Endothelial cell of umbilical vein (primary cell): ENCODE results near the gene MOCOS. TPM values are rescaled to one million over a fixed set of nuclear protein-coding genes. Genes with fewer than 3 reads are reported as not detected.

Experiments
- BruUV-seq: library from RNA; stranded (reverse); fragments of 400-500 nt; replicated peaks from 2 replicates; lab custom pipeline; 2021; lab: Mats Ljungman, UMichigan
- CTCF ChIA-PET: fragments of 300-600, 350-600 bp; sonication (Branson Sonifier 250); formaldehyde crosslinking; loops from one replicate; lab custom pipeline; 2021; ENCODE audit warnings: antibody characterized with exemption, inconsistent platforms; lab: Charles Lee
- POLR2A ChIA-PET: fragments of 300-600, 350-600 bp; sonication (Branson Sonifier 250); formaldehyde crosslinking; loops from one replicate; lab custom pipeline; 2021; ENCODE audit warnings: antibody characterized with exemption, inconsistent platforms; lab: Charles Lee
- DNase-seq: peaks from one replicate; pipeline ENCODE4 v3.0.0-alpha.2; 2011; ENCODE audit warnings: low read depth, low spot score
- FAIRE-seq: peaks from 2 replicates; lab custom pipeline; 2011; peaks lifted over from hg19 to GRCh38; lab: Jason Lieb, UNC
- H2AFZ ChIP-seq: 2 replicates; pipeline ENCODE4 v1.6.0; 2012; ENCODE audit warnings: low read depth, low read length, control low read depth, inconsistent platforms
- H3K27ac ChIP-seq: 2 replicates; pipeline ENCODE4 v1.5.1; 2011; ENCODE audit warnings: low read depth, mild to moderate bottlenecking, control low read depth, low read length, moderate library complexity; ENCODE audit not compliant: insufficient read depth
- H3K27me3 ChIP-seq, 2 experiments: 2 replicates each; pipeline versions ENCODE4 v1.6.0 to v1.6.1; 2011; ENCODE audit warnings: low read length in 2 of 2, mixed read lengths in 1 of 2; ENCODE audit not compliant: control insufficient read depth in 2 of 2, insufficient read depth in 2 of 2
- H3K36me3 ChIP-seq, 2 experiments: 2 replicates in 1 of 2; 3 replicates in 1 of 2; pipeline ENCODE4 v1.5.1; 2011; ENCODE audit warnings: low read length in 2 of 2, mild to moderate bottlenecking in 1 of 2, moderate library complexity in 1 of 2; ENCODE audit not compliant: control insufficient read depth in 2 of 2, insufficient read depth in 2 of 2; ENCODE audit errors: extremely low read depth in 1 of 2
- H3K4me1 ChIP-seq: 3 replicates; pipeline ENCODE4 v1.5.1; 2011; ENCODE audit warnings: mild to moderate bottlenecking, low read length; ENCODE audit not compliant: control insufficient read depth, insufficient read depth; ENCODE audit errors: extremely low read depth
- H3K4me2 ChIP-seq: 2 replicates; pipeline ENCODE4 v1.6.1; 2011; ENCODE audit warnings: low read length, control low read depth, mixed read lengths; ENCODE audit not compliant: insufficient read depth
- H3K4me3 ChIP-seq, 3 experiments: fragments of 200-600 bp in 1 of 3; sonication (generic), shearing (Covaris generic) in 1 of 3; replicated peaks in 1 of 3; 2 replicates each; pipeline ENCODE4 v1.5.1; 2011 to 2016; ENCODE audit warnings: control low read depth in 3 of 3, low read length in 3 of 3, mild to moderate bottlenecking in 2 of 3, inconsistent platforms in 1 of 3, low read depth in 1 of 3, moderate library complexity in 1 of 3; ENCODE audit not compliant: insufficient read depth in 1 of 3
- H3K79me2 ChIP-seq: 2 replicates; pipeline ENCODE4 v1.6.0; 2012; ENCODE audit warnings: low read length, inconsistent platforms; ENCODE audit not compliant: control insufficient read depth, insufficient read depth
- H3K9ac ChIP-seq: replicated peaks from 2 replicates; pipeline ENCODE3; 2011; ENCODE audit warnings: low read length, control low read depth; ENCODE audit not compliant: insufficient read depth; ENCODE audit errors: extremely low read depth
- H3K9me1 ChIP-seq: replicated peaks from 3 replicates; pipeline ENCODE4 v1.6.0; 2011; ENCODE audit warnings: mild to moderate bottlenecking, low read length; ENCODE audit not compliant: control insufficient read depth, insufficient read depth; ENCODE audit errors: extremely low read depth
- H3K9me3 ChIP-seq: replicated peaks from 2 replicates; pipeline ENCODE4 v1.5.1; 2012; ENCODE audit warnings: low read length, inconsistent platforms; ENCODE audit not compliant: control insufficient read depth, insufficient read depth
- H4K20me1 ChIP-seq: replicated peaks from 2 replicates; pipeline ENCODE3; 2011; ENCODE audit warnings: mild to moderate bottlenecking, low read length; ENCODE audit not compliant: control insufficient read depth, insufficient read depth; ENCODE audit errors: extremely low read depth
- EZH2 ChIP-seq: IDR thresholded peaks from 2 replicates; pipeline ENCODE4 v1.6.1; 2012; ENCODE audit warnings: borderline replicate concordance, low read depth, mild to moderate bottlenecking, moderate library complexity, low read length, inconsistent platforms; ENCODE audit not compliant: severe bottlenecking
- FOS ChIP-seq: IDR thresholded peaks from 2 replicates; pipeline ENCODE4 v1.6.1; 2011; ENCODE audit warnings: mild to moderate bottlenecking, low read length, moderate library complexity, borderline replicate concordance; ENCODE audit not compliant: insufficient read depth
- GATA2 ChIP-seq: IDR thresholded peaks from 2 replicates; pipeline ENCODE4 v1.7.0; 2011; ENCODE audit warnings: low read depth, mild to moderate bottlenecking, moderate library complexity, mixed read lengths, low read length; ENCODE audit not compliant: insufficient read length, insufficient read depth
- JUN ChIP-seq: IDR thresholded peaks from 2 replicates; pipeline ENCODE4 v1.6.1; 2011; ENCODE audit warnings: borderline replicate concordance, low read depth; ENCODE audit not compliant: insufficient read length, insufficient read depth
- MYC ChIP-seq: IDR thresholded peaks from one replicate; pipeline ENCODE4 v1.6.1; 2011; ENCODE audit warnings: mild to moderate bottlenecking, low read depth, low read length
- POLR2A ChIP-seq: IDR thresholded peaks from 2 replicates; pipeline ENCODE4 v1.6.1; 2012; ENCODE audit warnings: low read depth, mild to moderate bottlenecking, control low read depth, low read length
- POLR2AphosphoS5 ChIP-seq: IDR thresholded peaks from 2 replicates; pipeline ENCODE4 v1.6.1; 2012; ENCODE audit warnings: low read depth, mild to moderate bottlenecking, control low read depth, low read length, moderate library complexity; ENCODE audit not compliant: insufficient read depth
- dilution Hi-C: fragments of 300-500 bp; cut with MboI; formaldehyde crosslinking; loops from one replicate; pipeline ENCODE4 v1.15.0; 2019; ENCODE audit warnings: low sequenced_read_pairs; ENCODE audit not compliant: extremely low pct_ligation_motif_present
- intact Hi-C: fragments of 100-400 bp; cut with micrococcal nuclease; formaldehyde crosslinking; loops from one replicate; pipeline ENCODE4 v1.10.0; 2022
- polyA plus RNA-seq, 4 experiments: library from polyadenylated mRNA; depleted of rRNA in 3 of 4; stranded (reverse) in 3 of 4; unstranded in 1 of 4; fragments of >200 nt; gene quantifications; 2 replicates each; pipeline versions ENCODE4 v1.2.1 to v1.2.3, GENCODE V29; 2011 to 2012; ENCODE audit warnings: missing spikeins in 1 of 4
- total RNA-seq: library from RNA; stranded (reverse); gene quantifications from 2 replicates; pipeline ENCODE4 v1.2.3, GENCODE V29; 2021
- TF ChIP-seq, protein P1 (sequence below): IDR thresholded peaks from 2 replicates; pipeline ENCODE4 v1.6.1; 2011; ENCODE audit not compliant: insufficient read depth, insufficient read length
- TF ChIP-seq, protein P2 (sequence below), 2 donors: IDR thresholded peaks; 1 replicate in 1 of 2; 2 replicates in 1 of 2; pipeline ENCODE4 v1.5.1; 2011; ENCODE audit warnings: low read length in 2 of 2, mild to moderate bottlenecking in 2 of 2, moderate library complexity in 2 of 2, control low read depth in 1 of 2, inconsistent platforms in 1 of 2, low read depth in 1 of 2; ENCODE audit not compliant: insufficient read depth in 1 of 2; ENCODE audit errors: extremely low read depth in 1 of 2

The MOCOS gene
- total and polyA plus RNA-seq, 2 donors (not counting 3 experiments of a cell fraction or from before 2014, with no cell fraction given), result 0.18 to 0.88 TPM

GRCh38 chr18:36181441-36181840 lies 5.9 kb upstream of the MOCOS start:
- Histone ChIP-seq H3K27ac (no peak overlapping the region), H2AFZ (no peak overlapping the region), H3K36me3 (no peaks in the 10 kb centered on the region)

GRCh38 chr18:36181898-36182506 lies 5.3 kb upstream of the MOCOS start:
- TF ChIP-seq GATA2, result no peak
- TF ChIP-seq POLR2A, result no peak
- no peak for TF ChIP-seq EZH2
- TF ChIP-seq POLR2AphosphoS5, result no peak
- TF ChIP-seq, protein P1, sequence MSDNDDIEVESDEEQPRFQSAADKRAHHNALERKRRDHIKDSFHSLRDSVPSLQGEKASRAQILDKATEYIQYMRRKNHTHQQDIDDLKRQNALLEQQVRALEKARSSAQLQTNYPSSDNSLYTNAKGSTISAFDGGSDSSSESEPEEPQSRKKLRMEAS, result no peak
- no peak for TF ChIP-seq FOS
- TF ChIP-seq, protein P2, sequence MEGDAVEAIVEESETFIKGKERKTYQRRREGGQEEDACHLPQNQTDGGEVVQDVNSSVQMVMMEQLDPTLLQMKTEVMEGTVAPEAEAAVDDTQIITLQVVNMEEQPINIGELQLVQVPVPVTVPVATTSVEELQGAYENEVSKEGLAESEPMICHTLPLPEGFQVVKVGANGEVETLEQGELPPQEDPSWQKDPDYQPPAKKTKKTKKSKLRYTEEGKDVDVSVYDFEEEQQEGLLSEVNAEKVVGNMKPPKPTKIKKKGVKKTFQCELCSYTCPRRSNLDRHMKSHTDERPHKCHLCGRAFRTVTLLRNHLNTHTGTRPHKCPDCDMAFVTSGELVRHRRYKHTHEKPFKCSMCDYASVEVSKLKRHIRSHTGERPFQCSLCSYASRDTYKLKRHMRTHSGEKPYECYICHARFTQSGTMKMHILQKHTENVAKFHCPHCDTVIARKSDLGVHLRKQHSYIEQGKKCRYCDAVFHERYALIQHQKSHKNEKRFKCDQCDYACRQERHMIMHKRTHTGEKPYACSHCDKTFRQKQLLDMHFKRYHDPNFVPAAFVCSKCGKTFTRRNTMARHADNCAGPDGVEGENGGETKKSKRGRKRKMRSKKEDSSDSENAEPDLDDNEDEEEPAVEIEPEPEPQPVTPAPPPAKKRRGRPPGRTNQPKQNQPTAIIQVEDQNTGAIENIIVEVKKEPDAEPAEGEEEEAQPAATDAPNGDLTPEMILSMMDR (IDR thresholded peaks at IDR 0.05; ENCODE audit: extremely low read depth in 1 of 2, insufficient read depth in 1 of 2, low read depth in 1 of 2, low read length in 2 of 2), result no peak
- no peak for TF ChIP-seq JUN
- no peak for TF ChIP-seq MYC
- BruUV-seq, result no TSS peak
- H3K9me3 ChIP-seq, result no peaks in the 10 kb centered on the region
- no peak overlapping the region for H2AFZ ChIP-seq
- no peaks in the 10 kb centered on the region for H4K20me1 ChIP-seq
- intact Hi-C loops, result no loop called here
- ChIA-PET POLR2A (no interaction called here), CTCF (interaction anchor here (1.4 kb wide), 1 partner anchor 19 kb away, joined by 3 read pairs; no protein-coding TSS in a partner anchor)
- H3K79me2 ChIP-seq, result no peaks in the 10 kb centered on the region
- dilution Hi-C loops, result no loop called here
- no peak overlapping the region for H3K27ac ChIP-seq
- H3K36me3 ChIP-seq, result no peaks in the 10 kb centered on the region
- H3K9ac ChIP-seq, result no peak overlapping the region
- H3K4me3 ChIP-seq, result no peak overlapping the region
- H3K27me3 ChIP-seq, result no peaks in the 10 kb centered on the region
- peaks cover 13% of the 10 kb centered on the region for H3K4me1 ChIP-seq
- DNase-seq, result no peak
- H3K9me1 ChIP-seq, result no peaks in the 10 kb centered on the region
- no peak for FAIRE-seq
- no peak overlapping the region for H3K4me2 ChIP-seq

More at GRCh38 chr18:36181441-36181840, 5.9 kb upstream of the MOCOS start:
- Histone ChIP-seq H3K4me3 (no peak overlapping the region), H3K79me2 (no peaks in the 10 kb centered on the region), H3K27me3 (no peaks in the 10 kb centered on the region), H3K4me1 (peaks cover 17% of the 10 kb centered on the region), H3K4me2 (no peak overlapping the region), H3K9me3 (no peaks in the 10 kb centered on the region), H3K9me1 (no peaks in the 10 kb centered on the region), H4K20me1 (no peaks in the 10 kb centered on the region), H3K9ac (no peak overlapping the region)
- TF ChIP-seq POLR2A (no peak), JUN (no peak), GATA2 (no peak)
- TF ChIP-seq, protein P1, result no peak
- ChIA-PET CTCF (interaction anchor here (1.4 kb wide), 1 partner anchor 18 kb away, joined by 3 read pairs; no protein-coding TSS in a partner anchor), POLR2A (no interaction called here)
- no peak for DNase-seq
- FAIRE-seq, result no peak
- no TSS peak for BruUV-seq
- dilution Hi-C loops, result no loop called here
- intact Hi-C loops, result no loop called here
